Measurements from ENCODE around the gene SLC16A9.
"Not testable (repeated sequence)": the region's sequence is repeated elsewhere in the genome, so short reads cannot be mapped to it uniquely, and the experiment has no call there.

Gene SLC16A9

GRCh38 chr10:59677253-59677831 lies 32.3 kb downstream of the SLC16A9 start:
- DNase-seq (ENCODE audit: extremely low read depth in 1 of 2, low read depth in 1 of 2): no peak

- DNase-seq (ENCODE audit: extremely low read depth in 1 of 2, low read depth in 1 of 2): no peak
These were observed 33.8 kb downstream of the SLC16A9 start for GRCh38 chr10:59675812-59676211.

GRCh38 chr10:59674215-59674836 lies 35.3 kb downstream of the SLC16A9 start:
- no peak for DNase-seq (ENCODE audit: extremely low read depth in 1 of 2, low read depth in 1 of 2)

GRCh38 chr10:59672150-59672875 lies 37.3 kb downstream of the SLC16A9 start:
- DNase-seq (ENCODE audit: extremely low read depth in 1 of 2, low read depth in 1 of 2): no peak

- no peak for DNase-seq (ENCODE audit: extremely low read depth in 1 of 2, low read depth in 1 of 2)
These were observed 39.4 kb downstream of the SLC16A9 start for GRCh38 chr10:59670269-59670668.

- no peak for DNase-seq (ENCODE audit: extremely low read depth in 1 of 2, low read depth in 1 of 2)
These were observed 41.6 kb downstream of the SLC16A9 start for GRCh38 chr10:59668096-59668495.

GRCh38 chr10:59666310-59666709 lies 43.3 kb downstream of the SLC16A9 start:
- no peak for DNase-seq (ENCODE audit: extremely low read depth in 1 of 2, low read depth in 1 of 2)

- DNase-seq (ENCODE audit: extremely low read depth in 1 of 2, low read depth in 1 of 2): not testable (repeated sequence)
These were observed 46.4 kb downstream of the SLC16A9 start for GRCh38 chr10:59663213-59663612.

GRCh38 chr10:59657724-59658123 lies 51.9 kb downstream of the SLC16A9 start:
- DNase-seq (ENCODE audit: extremely low read depth in 1 of 2, low read depth in 1 of 2): no peak

- DNase-seq (ENCODE audit: extremely low read depth in 1 of 2, low read depth in 1 of 2): no peak
These were observed 54.3 kb downstream of the SLC16A9 start for GRCh38 chr10:59655309-59655708.

- DNase-seq (ENCODE audit: extremely low read depth in 1 of 2, low read depth in 1 of 2): no peak
These were observed 55.6 kb downstream of the SLC16A9 start for GRCh38 chr10:59654007-59654406.

GRCh38 chr10:59651902-59652301 lies 57.7 kb downstream of the SLC16A9 start:
- DNase-seq (ENCODE audit: extremely low read depth in 1 of 2, low read depth in 1 of 2): no peak

GRCh38 chr10:59649606-59650346 lies 59.9 kb downstream of the SLC16A9 start:
- DNase-seq (ENCODE audit: extremely low read depth in 1 of 2, low read depth in 1 of 2): no peak

GRCh38 chr10:59648711-59649201 lies 60.9 kb downstream of the SLC16A9 start:
- no peak for DNase-seq (ENCODE audit: extremely low read depth in 1 of 2, low read depth in 1 of 2)

GRCh38 chr10:59644841-59645240 lies 64.8 kb downstream of the SLC16A9 start:
- no peak for DNase-seq (ENCODE audit: extremely low read depth in 1 of 2, low read depth in 1 of 2)

GRCh38 chr10:59641688-59642087 lies 68.0 kb downstream of the SLC16A9 start:
- not testable (repeated sequence) for DNase-seq (ENCODE audit: extremely low read depth in 1 of 2, low read depth in 1 of 2)

GRCh38 chr10:59635502-59636290 lies 74.0 kb downstream of the SLC16A9 start:
- no peak for DNase-seq (ENCODE audit: extremely low read depth in 1 of 2, low read depth in 1 of 2)

GRCh38 chr10:59634102-59634501 lies 75.5 kb downstream of the SLC16A9 start:
- DNase-seq (ENCODE audit: extremely low read depth in 1 of 2, low read depth in 1 of 2): no peak

GRCh38 chr10:59633063-59633462 lies 76.6 kb downstream of the SLC16A9 start:
- no peak for DNase-seq (ENCODE audit: extremely low read depth in 1 of 2, low read depth in 1 of 2)

Measured in activated CD8-positive, alpha-beta memory T cell treated with anti-CD3 and anti-CD28 coated beads for 1 hour (primary cell).